ENCODE measurements around the gene RAET1E. TPM values are rescaled to one million over a fixed set of nuclear protein-coding genes. Genes with fewer than 3 reads are reported as not detected.

The RAET1E gene
- total and polyA plus RNA-seq, 10 donors, result 0.04 to 3.4 (median 1.2) TPM

GRCh38 chr6:149888093-149888492, 9.8 kb downstream of the RAET1E start:
- no peak overlapping the region for H3K27ac ChIP-seq
- H3K4me3 ChIP-seq, result no peak overlapping the region
- intact Hi-C loops (cut with DNase I; ENCODE audit: low total_unique reads), result no loop called here

DNA sequence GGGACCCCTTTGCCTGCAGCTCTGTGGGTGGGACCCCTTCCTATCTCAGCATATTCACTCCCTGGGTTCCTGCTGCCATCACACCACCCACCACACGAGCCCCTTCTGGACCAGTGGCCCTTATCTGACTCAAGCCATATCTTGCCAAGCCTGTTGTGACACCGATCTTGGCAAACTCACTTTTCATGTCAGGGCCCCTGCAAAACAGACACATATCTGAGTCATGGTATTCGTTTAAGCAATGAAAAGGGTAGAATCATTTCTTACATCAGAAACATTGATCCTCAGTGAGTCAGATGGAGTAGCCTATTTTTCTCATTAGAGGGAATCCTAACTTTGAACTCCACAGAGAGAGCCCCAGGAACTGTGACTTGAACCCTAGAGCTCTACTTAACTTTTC, 10.6 kb downstream of the RAET1E start:
- Histone ChIP-seq H3K4me1 (no peaks in the 10 kb centered on the region), H3K27me3 (replicated peaks in 1 of 7) (peaks cover 0 to 11% (median 0%) of the 10 kb centered on the region in 7 donors), H3K27ac (no peak overlapping the region), H3K36me3 (no peaks in the 10 kb centered on the region), H3K9me3 (no peaks in the 10 kb centered on the region), H3K4me3 (no peak overlapping the region)
- WGBS, 5 donors, result 65 to 82% (median 77%) methylated on average over 3 of the region's 3 CpGs
- TF ChIP-seq POLR2AphosphoS5 (IDR thresholded peaks at IDR 0.05), result no peak
- no peak for TF ChIP-seq CTCF (IDR thresholded peaks at IDR 0.05 in 8 of 11, conservative IDR thresholded peaks at IDR 0.05 in 3 of 11)
- no peak for TF ChIP-seq POLR2A (IDR thresholded peaks at IDR 0.05)
- no peak for DNase-seq
- intact Hi-C loops (cut with DNase I; ENCODE audit: low total_unique reads), result no loop called here

More at GRCh38 chr6:149888093-149888492, 9.8 kb downstream of the RAET1E start:
- WGBS, 5 donors, result 69 to 93% (median 84%) methylated on average over 8 to 9 of the region's 9 CpGs
- Histone ChIP-seq H3K4me1 (no peaks in the 10 kb centered on the region), H3K27me3 (replicated peaks in 1 of 7) (peaks cover 0 to 6% (median 0%) of the 10 kb centered on the region in 7 donors), H3K36me3 (no peaks in the 10 kb centered on the region), H3K9me3 (no peaks in the 10 kb centered on the region)
- DNase-seq, result no peak
- TF ChIP-seq POLR2AphosphoS5 (IDR thresholded peaks at IDR 0.05) (no peak), POLR2A (IDR thresholded peaks at IDR 0.05) (no peak), CTCF (IDR thresholded peaks at IDR 0.05 in 8 of 11, conservative IDR thresholded peaks at IDR 0.05 in 3 of 11) (no peak)

GRCh38 chr6:149885888-149886287, 12.0 kb downstream of the RAET1E start:
- TF ChIP-seq POLR2AphosphoS5 (IDR thresholded peaks at IDR 0.05), result no peak
- TF ChIP-seq CTCF (IDR thresholded peaks at IDR 0.05 in 8 of 11, conservative IDR thresholded peaks at IDR 0.05 in 3 of 11), result no peak
- no peak for TF ChIP-seq POLR2A (IDR thresholded peaks at IDR 0.05)
- peaks cover 0 to 18% (median 0%) of the 10 kb centered on the region in 7 donors for H3K27me3 ChIP-seq (replicated peaks in 1 of 7)
- no peaks in the 10 kb centered on the region for H3K36me3 ChIP-seq
- 82 to 88% (median 85%) methylated on average over 3 of the region's 3 CpGs for WGBS, 5 donors
- no peak for DNase-seq
- intact Hi-C loops (cut with DNase I; ENCODE audit: low total_unique reads), result no loop called here
- no peak overlapping the region for H3K27ac ChIP-seq
- no peaks in the 10 kb centered on the region for H3K9me3 ChIP-seq
- no peaks in the 10 kb centered on the region for H3K4me1 ChIP-seq
- H3K4me3 ChIP-seq, result no peak overlapping the region

- H3K9me3 ChIP-seq, result no peaks in the 10 kb centered on the region
- intact Hi-C loops (cut with DNase I; ENCODE audit: low total_unique reads), result no loop called here
- H3K27me3 ChIP-seq (replicated peaks in 1 of 7), result peaks cover 0 to 21% (median 0%) of the 10 kb centered on the region in 7 donors
- no peaks in the 10 kb centered on the region for H3K4me1 ChIP-seq
- H3K27ac ChIP-seq, result no peak overlapping the region
- 82 to 95% (median 85%) methylated on average over 7 of the region's 7 CpGs for WGBS, 5 donors
- TF ChIP-seq POLR2AphosphoS5 (IDR thresholded peaks at IDR 0.05), result no peak
- no peak for TF ChIP-seq POLR2A (IDR thresholded peaks at IDR 0.05)
- no peak overlapping the region for H3K4me3 ChIP-seq
- no peak for DNase-seq
- no peaks in the 10 kb centered on the region for H3K36me3 ChIP-seq
Measured at GRCh38 chr6:149884617-149885016, 13.3 kb downstream of the RAET1E start.

- intact Hi-C loops (cut with DNase I; ENCODE audit: low total_unique reads), result no loop called here
- no peak overlapping the region for H3K4me3 ChIP-seq
- H3K27me3 ChIP-seq (replicated peaks in 1 of 7), result peaks cover 0 to 25% (median 0%) of the 10 kb centered on the region in 7 donors
- 59 to 83% (median 76%) methylated on average over 6 to 11 of the region's 11 CpGs for WGBS, 5 donors
- H3K27ac ChIP-seq, result no peak overlapping the region
- H3K9me3 ChIP-seq, result no peaks in the 10 kb centered on the region
- H3K4me1 ChIP-seq, result no peaks in the 10 kb centered on the region
- TF ChIP-seq POLR2AphosphoS5 (IDR thresholded peaks at IDR 0.05) (no peak), POLR2A (IDR thresholded peaks at IDR 0.05) (no peak), CTCF (IDR thresholded peaks at IDR 0.05 in 8 of 11, conservative IDR thresholded peaks at IDR 0.05 in 3 of 11) (no peak)
- no peaks in the 10 kb centered on the region for H3K36me3 ChIP-seq
- no peak for DNase-seq
Measured at GRCh38 chr6:149884215-149884614, 13.7 kb downstream of the RAET1E start.
